GM18519 (cell line): ENCODE data around the gene ACTL10.

Experiments used
- ATAC-seq: cut with Tn5 transposase; IDR thresholded peaks from one replicate; pipeline ENCODE4 v1.9.1; 2021; ENCODE audit warnings: mild to moderate bottlenecking, moderate library complexity; ENCODE audit not compliant: unreplicated experiment, low FRiP score

Gene ACTL10

GRCh38 chr20:33648396-33649004 lies 18.2 kb upstream of the ACTL10 start:
- no peak for ATAC-seq

- no peak for ATAC-seq
Measured at GRCh38 chr20:33649201-33649681, 17.5 kb upstream of the ACTL10 start.

- no peak for ATAC-seq
Measured at GRCh38 chr20:33650111-33650752, 16.5 kb upstream of the ACTL10 start.

- no peak for ATAC-seq
Measured at GRCh38 chr20:33650753-33651561, 15.8 kb upstream of the ACTL10 start.

- ATAC-seq = no peak
Measured at GRCh38 chr20:33651562-33652048, 15.1 kb upstream of the ACTL10 start.

- no peak for ATAC-seq
Measured at GRCh38 chr20:33653218-33653899, 13.4 kb upstream of the ACTL10 start.

- ATAC-seq = no peak
Measured at GRCh38 chr20:33653900-33654596, 12.7 kb upstream of the ACTL10 start.

GRCh38 chr20:33654680-33655161 lies 12.0 kb upstream of the ACTL10 start:
- no peak for ATAC-seq

GRCh38 chr20:33655164-33655563 lies 11.6 kb upstream of the ACTL10 start:
- no peak for ATAC-seq

GRCh38 chr20:33656010-33656782 lies 10.5 kb upstream of the ACTL10 start:
- no peak for ATAC-seq

GRCh38 chr20:33656783-33657703 lies 9.7 kb upstream of the ACTL10 start:
- ATAC-seq = no peak

GRCh38 chr20:33657704-33658095 lies 9.0 kb upstream of the ACTL10 start:
- ATAC-seq = no peak

- ATAC-seq = no peak
Measured at GRCh38 chr20:33658510-33658909, 8.2 kb upstream of the ACTL10 start.

GRCh38 chr20:33658929-33659328 lies 7.8 kb upstream of the ACTL10 start:
- ATAC-seq = no peak

GRCh38 chr20:33659341-33660034 lies 7.3 kb upstream of the ACTL10 start:
- no peak for ATAC-seq

- no peak for ATAC-seq
Measured at GRCh38 chr20:33660035-33660684, 6.6 kb upstream of the ACTL10 start.

- ATAC-seq = no peak
Measured at GRCh38 chr20:33660685-33661058, 6.1 kb upstream of the ACTL10 start.
